ENCODE data around the gene CYB561A3. TPM values are rescaled to one million over a fixed set of nuclear protein-coding genes. Genes with fewer than 3 reads are reported as not detected.

CYB561A3 gene
- total RNA-seq, 4 donors from 2014 or later: 75.9 to 112 (median 87.4) TPM

GRCh38 chr11:61310749-61311148 lies 50.9 kb downstream of the CYB561A3 start:
- Histone ChIP-seq H3K4me3 (no peak overlapping the region), H3K27me3 (no peaks in the 10 kb centered on the region), H3K27ac (no peak overlapping the region), H3K36me3 (peaks cover 0 to 100% (median 5%) of the 10 kb centered on the region in 3 donors), H3K4me1 (no peaks in the 10 kb centered on the region), H3K9me3 (no peaks in the 10 kb centered on the region)
- DNase-seq: no peak
- TF ChIP-seq CTCF (IDR thresholded peaks at IDR 0.05): no peak
- TF ChIP-seq POLR2A (IDR thresholded peaks at IDR 0.05): no peak

GRCh38 chr11:61309739-61310138 lies 51.9 kb downstream of the CYB561A3 start:
- Histone ChIP-seq H3K9me3 (no peaks in the 10 kb centered on the region), H3K4me3 (no peak overlapping the region), H3K27me3 (no peaks in the 10 kb centered on the region), H3K27ac (no peak overlapping the region), H3K4me1 (no peaks in the 10 kb centered on the region), H3K36me3 (peaks cover 0 to 99% (median 5%) of the 10 kb centered on the region in 3 donors)
- TF ChIP-seq POLR2A (IDR thresholded peaks at IDR 0.05) (no peak), CTCF (IDR thresholded peaks at IDR 0.05) (no peak)
- DNase-seq: no peak

GRCh38 chr11:61309141-61309540 lies 52.5 kb downstream of the CYB561A3 start:
- no peak overlapping the region for H3K4me3 ChIP-seq
- peaks cover 0 to 98% (median 5%) of the 10 kb centered on the region in 3 donors for H3K36me3 ChIP-seq
- H3K4me1 ChIP-seq: no peaks in the 10 kb centered on the region
- no peaks in the 10 kb centered on the region for H3K9me3 ChIP-seq
- no peak for TF ChIP-seq CTCF (IDR thresholded peaks at IDR 0.05)
- no peak for TF ChIP-seq POLR2A (IDR thresholded peaks at IDR 0.05)
- H3K27me3 ChIP-seq: no peaks in the 10 kb centered on the region
- no peak for DNase-seq
- H3K27ac ChIP-seq: no peak overlapping the region

- Histone ChIP-seq H3K27ac (no peak overlapping the region), H3K4me1 (no peaks in the 10 kb centered on the region), H3K4me3 (no peak overlapping the region), H3K27me3 (no peaks in the 10 kb centered on the region), H3K9me3 (no peaks in the 10 kb centered on the region), H3K36me3 (peaks cover 0 to 98% (median 5%) of the 10 kb centered on the region in 3 donors)
- TF ChIP-seq CTCF (IDR thresholded peaks at IDR 0.05) (no peak), POLR2A (IDR thresholded peaks at IDR 0.05) (no peak)
- DNase-seq: no peak
Measured at GRCh38 chr11:61307354-61307753, 54.3 kb downstream of the CYB561A3 start.

- TF ChIP-seq POLR2A (IDR thresholded peaks at IDR 0.05): no peak
- TF ChIP-seq CTCF (IDR thresholded peaks at IDR 0.05): no peak
- no peaks in the 10 kb centered on the region for H3K4me1 ChIP-seq
- peaks cover 0 to 98% (median 0%) of the 10 kb centered on the region in 3 donors for H3K36me3 ChIP-seq
- H3K27ac ChIP-seq: no peak overlapping the region
- H3K4me3 ChIP-seq: no peak overlapping the region
- DNase-seq: no peak
- H3K9me3 ChIP-seq: no peaks in the 10 kb centered on the region
- H3K27me3 ChIP-seq: no peaks in the 10 kb centered on the region
Measured at GRCh38 chr11:61306221-61306620, 55.5 kb downstream of the CYB561A3 start.

GRCh38 chr11:61305417-61305816 lies 56.3 kb downstream of the CYB561A3 start:
- Histone ChIP-seq H3K27ac (no peak overlapping the region), H3K4me1 (no peaks in the 10 kb centered on the region), H3K4me3 (no peak overlapping the region), H3K9me3 (no peaks in the 10 kb centered on the region), H3K36me3 (peaks cover 0 to 98% (median 0%) of the 10 kb centered on the region in 3 donors), H3K27me3 (no peaks in the 10 kb centered on the region)
- no peak for DNase-seq
- TF ChIP-seq CTCF (IDR thresholded peaks at IDR 0.05) (no peak), POLR2A (IDR thresholded peaks at IDR 0.05) (no peak)

Data from Peyer's patch (tissue), 4 donors.